ENCODE data around the gene CACNA2D3. TPM values are rescaled to one million over a fixed set of nuclear protein-coding genes. Genes with fewer than 3 reads are reported as not detected.
A peak's percentile ranks its signal among the peaks of the same experiment; 100 is the strongest.

The CACNA2D3 gene
- total RNA-seq, 1 donor from 2014 or later: 7.0 TPM

DNA sequence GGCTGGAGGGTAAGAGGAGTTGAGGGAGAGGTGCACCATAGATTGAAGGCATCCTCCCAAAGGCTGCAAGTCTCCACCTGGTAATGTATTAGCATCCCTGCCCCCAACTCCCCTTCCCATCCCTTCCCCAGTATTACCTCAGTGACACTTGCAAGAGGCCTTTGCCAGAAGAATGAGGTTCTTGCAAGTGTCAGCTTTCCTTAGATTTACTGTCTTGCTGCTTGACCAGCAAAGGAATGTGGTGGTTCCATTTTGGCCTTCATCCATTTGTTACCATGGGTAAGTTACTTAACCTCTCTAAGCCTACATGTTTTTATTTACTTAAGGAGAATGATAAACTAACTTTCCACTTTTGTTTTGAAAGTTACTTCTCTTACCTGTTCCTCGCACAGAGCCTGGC is 696.6 kb downstream of the CACNA2D3 start:
- ATAC-seq: no peak

DNA sequence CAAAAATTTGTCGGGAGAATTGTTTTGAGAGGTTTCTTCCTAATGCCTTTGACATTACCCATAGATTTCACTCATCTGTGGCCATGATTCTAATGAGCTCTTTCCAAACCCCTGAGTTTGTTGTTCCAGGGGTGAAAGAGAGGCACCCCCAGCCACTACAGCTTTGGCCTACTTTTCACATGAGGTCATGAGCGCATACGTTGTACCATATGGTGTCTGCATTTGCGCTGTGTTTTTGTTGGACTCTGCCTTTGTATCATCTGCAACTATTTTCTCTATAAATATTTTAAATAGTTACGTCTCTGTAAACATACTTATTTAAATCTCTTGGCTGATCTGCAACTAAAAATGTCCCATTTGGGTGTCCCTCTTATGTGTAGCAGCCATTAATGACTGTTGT is 697.6 kb downstream of the CACNA2D3 start:
- ATAC-seq: no peak

DNA sequence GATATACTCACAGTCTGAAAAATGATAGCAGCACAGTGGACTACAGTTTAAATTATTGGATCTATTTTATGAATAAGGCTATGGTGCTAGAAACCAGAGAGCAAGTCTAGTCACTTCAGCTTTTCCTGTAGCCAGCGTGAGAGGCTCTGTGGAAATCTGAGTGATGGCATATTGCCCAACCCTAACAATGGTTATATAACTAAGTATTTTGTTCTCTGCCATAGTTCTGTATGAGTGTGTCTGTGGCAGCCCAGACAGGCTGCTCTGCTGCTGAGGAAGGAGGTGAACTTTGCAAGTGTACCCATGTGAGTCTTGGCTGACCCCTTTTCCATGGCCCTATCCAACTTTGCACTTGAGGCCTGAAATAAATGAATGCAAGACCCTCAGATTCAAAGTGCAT is 699.9 kb downstream of the CACNA2D3 start:
- peak; percentile 91 for ATAC-seq

DNA sequence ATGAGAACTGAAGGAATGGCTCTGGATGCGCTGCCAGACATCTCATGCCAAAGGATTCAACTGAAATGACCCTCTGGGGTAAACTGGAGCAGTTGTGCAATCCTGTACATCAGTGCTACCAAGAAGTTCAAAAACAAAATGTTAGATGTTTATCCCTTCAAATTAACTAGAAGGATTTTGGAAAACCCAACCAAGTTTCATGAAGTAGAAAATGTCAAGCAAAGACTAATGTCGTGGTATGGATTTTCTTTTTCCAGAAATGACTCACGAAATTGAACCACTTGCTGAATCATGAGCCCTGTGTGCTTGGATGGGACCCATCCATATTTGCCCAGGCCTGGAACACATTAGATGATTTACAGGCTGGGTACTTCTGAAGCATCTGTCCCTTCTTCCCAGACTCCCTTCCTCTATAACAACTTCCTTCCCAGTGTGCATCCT is 703.9 kb downstream of the CACNA2D3 start:
- ATAC-seq: no peak

DNA sequence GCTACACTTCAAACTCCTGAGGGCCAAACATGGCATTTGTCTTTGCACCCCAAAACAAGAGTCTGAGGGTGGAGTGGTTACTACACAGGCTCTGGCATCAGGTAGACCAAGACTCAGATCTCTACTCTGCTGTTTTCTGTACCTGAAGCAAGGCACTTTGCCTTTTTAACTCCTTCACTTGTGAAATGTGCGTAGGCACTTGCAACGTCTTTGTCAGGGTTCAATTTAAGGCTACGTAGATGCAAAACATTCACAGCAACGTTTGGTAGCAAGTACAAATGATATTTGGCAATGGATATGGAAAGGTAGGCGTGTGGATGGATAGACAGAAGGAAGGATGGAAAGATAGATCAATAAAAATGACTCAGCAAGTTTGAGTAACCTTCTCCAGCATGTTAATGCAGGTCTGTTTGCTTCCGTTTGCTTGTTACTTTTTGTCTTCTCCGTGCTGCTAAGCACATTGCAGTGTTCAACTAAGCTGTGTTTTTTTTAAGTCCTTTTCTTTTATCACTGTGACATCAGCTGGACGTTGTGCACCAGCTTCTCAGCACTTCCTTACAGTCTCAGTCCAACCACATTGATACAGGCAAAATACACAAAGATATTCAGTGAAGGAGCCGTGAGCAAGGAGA is 704.8 kb downstream of the CACNA2D3 start:
- ATAC-seq: peak; percentile 70

DNA sequence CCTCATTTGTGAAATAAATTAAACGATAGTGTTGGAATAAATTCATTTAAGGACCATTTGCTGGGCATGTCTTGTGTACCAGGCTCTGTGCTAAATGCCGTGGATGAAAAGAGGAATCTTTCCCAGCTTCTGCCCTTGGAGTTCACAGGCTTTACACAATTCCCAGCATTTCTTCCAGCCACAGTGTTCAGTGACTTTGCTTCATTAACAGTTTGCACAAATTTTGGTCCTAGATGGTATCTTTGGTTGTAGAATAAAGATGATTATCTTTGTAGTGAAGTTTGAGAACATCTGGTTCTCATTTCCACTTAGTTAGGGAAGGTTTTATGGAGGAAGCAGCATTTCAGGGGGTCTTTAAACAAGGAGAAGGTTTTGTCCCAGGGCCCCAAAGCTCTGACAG is 705.4 kb downstream of the CACNA2D3 start:
- no peak for ATAC-seq

DNA sequence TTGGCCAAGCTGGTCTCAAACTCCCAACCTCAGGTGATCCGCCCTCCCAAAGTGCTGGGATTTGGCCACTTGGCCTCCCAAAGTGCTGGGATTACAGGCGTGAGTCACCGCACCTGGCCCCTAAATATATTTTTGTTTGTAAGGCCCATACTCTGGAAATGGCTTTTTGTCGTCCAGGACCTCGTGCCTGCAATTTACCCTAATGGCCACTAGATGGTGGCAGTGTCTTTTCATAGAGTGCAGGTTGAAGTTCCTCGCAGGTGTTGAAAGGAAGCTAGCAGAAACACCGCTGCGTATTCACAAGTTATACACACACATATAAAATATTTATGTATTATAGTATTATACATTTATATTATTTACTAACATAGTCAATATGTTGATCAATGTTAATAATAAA is 708.3 kb downstream of the CACNA2D3 start:
- peak; percentile 56 for ATAC-seq

DNA sequence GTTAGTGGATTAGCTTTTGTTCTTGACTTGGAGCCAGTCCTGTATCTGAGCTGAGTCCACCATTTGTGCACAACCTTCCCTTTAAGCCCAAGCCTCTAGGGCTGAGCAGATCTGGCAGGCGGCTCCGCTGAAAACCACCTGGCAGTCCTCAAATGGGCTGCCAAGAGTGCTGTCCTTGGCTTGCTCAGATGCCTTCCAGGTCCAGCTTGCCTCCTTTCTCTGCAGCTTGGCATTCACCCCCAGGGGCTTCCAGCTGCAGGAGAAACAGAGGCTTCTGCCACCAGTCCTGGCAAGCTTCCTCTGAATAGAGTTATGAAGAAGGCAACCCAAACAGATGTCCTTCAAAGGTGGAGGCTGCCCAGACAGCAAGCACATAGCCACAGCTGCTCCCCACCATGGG is 708.8 kb downstream of the CACNA2D3 start:
- no peak for ATAC-seq

DNA sequence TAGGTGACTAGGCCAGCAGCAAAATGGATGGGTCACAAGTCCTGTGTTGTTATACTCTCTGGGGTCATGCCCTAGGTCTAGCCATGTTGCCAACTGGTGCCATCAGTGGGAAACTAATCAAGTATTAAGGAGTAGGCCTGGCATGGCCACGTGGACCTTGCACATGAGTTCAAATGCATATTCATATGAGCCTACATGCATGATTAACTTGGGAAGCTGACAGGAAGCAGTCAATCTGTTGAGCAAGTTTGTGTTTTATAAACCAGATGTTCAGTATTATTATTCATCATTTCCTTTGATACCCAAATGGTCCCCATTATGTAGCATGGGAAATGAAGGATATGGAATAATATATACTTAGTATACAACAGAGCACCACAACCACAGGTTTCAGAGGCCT is 710.5 kb downstream of the CACNA2D3 start:
- no peak for ATAC-seq

DNA sequence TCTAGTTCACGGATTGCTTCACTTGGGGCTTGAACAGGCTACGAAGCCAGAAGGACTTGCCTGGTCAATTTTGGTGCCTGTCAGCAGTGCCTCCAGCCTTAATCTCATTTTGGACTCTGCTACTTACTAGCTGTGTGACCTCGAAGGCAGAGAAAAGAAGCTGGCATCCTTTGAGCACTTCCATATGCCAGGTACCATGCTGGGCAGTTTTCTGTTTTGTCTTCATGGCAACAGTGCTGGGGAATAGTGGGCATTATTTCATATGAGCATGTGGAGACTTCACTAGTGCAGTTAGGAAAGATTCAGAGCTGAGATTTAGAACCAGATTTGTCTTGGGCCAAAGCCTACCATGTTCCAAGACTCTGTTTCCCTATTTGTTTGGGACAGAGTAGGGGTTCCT is 713.3 kb downstream of the CACNA2D3 start:
- no peak for ATAC-seq

DNA sequence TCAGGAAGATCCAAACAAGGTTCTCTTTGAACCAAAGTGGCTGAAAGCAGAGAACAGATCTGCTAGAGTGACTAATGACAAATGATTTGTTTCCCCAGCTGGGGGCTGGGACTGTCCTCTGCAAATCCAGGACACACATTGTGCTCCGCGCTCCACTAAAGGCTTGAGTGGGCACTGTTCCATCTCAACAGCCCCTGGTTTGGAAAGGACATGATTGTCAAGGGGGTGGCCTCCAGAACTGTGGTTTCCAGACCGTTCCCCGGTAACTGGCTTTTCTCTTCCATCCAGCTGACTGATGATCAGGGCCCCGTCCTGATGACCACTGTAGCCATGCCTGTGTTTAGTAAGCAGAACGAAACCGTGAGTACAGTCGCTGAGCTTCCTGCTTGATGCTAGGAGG is 714.5 kb downstream of the CACNA2D3 start:
- no peak for ATAC-seq

DNA sequence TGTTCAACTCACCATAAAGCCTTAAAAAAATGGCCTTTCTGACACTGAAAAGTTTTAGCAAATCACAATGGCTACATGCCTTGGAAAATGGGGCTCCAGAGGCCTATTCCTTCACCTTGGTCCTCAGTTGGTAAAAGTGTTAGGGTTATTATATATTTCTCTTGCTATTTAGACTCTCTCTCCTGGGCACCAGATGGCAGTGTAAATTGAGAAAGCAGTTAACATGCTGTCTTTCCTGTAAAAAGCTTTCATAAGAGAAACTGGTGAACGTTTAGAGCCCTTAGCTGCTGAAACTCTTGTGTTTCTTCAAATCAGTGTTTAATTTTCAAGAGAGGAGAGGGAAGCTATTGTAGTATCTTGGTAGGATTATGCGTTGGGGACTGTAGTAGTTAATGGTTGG is 715.6 kb downstream of the CACNA2D3 start:
- no peak for ATAC-seq

DNA sequence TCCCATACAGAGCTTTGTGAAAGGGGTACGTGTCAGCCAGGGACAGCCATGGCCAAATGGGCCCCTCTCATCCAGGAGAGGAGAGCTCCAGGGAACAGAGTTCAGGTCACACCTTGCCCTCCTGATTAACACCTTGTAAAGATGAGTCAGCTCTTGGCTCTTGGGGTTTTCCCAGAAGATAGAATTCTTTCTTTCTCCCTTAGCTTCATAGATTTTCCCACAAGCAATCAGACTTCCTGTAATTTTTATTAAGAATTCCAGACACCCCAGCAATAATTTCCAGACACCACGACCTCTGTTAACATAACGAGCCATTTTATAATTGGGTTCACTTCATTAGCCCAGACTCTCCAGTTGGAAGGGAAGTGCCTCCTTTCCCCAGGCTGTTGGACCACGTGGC is 719.1 kb downstream of the CACNA2D3 start:
- no peak for ATAC-seq

DNA sequence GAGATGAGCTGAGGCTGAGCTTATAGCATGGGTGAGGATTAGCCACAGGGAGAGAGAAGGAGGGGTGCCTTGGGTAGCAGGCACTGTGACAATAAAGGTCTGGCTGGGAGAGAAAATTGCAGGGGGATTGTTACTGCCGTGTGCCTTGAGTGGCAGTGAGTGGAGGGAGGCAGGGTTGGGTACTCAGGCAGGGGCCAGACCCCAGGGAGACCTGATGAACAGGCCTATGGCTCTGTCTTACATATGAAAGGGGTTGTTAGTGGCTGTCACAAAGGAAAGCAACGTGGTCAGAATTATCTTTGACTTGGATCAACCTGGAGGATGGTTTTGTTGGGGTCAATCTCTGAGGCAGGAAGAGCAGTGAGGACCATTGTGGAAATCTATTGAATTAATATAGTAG is 721.0 kb downstream of the CACNA2D3 start:
- no peak for ATAC-seq

DNA sequence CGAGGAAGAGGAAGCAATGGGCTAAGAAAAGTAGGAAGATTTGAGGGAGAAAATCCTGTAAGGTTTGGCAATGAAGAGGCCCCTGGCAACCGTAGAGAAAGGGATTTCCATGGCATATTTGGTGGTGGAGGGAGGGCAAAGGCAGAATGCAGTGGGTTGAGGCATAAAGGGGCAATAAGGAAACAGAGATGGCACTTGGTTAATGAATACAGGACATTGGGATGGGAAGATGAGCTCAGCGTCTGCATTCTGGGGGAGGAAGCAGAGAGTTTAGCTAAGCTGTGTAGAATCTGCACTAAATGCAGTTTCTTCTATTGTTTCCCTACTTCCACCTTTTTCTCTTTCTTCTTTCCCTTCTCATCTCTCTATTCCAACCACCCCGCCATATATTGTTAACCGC is 721.9 kb downstream of the CACNA2D3 start:
- no peak for ATAC-seq

DNA sequence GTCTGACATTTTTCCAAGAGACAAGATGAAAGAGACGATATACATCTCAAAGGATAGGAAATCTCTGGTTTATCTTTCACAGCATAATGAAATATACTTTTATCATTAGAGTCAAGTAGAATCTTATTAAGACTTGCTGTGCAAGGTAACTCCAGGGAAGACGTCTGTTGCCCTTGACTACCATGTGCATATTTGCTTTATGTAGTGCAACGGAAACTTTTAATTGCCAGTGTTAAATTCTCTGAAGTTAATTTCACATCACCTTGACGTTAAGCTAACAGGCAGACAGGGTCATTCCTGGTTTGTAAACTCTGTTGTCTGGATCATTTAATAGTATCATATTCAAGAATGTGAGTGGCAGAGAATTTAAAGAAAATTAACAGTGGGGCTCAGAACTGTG is 722.7 kb downstream of the CACNA2D3 start:
- no peak for ATAC-seq

DNA sequence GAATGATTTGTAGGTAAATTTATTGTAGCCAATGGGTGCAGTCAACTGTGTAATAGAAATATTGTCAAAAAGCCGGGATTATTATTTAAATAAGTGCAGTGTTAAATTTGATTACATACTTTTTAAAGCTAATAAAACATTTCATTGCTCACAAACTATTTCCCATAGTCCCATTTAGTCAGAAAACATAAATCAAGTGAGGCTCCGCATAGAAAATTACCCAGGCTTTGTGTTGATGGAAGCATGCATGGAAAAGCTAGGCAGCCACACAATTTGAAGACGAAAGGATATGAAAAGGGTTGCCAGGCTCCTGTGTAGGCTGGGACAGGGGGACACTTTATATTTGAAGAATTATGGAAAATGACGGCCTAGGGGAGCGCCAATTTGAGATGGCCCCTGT is 723.2 kb downstream of the CACNA2D3 start:
- no peak for ATAC-seq

DNA sequence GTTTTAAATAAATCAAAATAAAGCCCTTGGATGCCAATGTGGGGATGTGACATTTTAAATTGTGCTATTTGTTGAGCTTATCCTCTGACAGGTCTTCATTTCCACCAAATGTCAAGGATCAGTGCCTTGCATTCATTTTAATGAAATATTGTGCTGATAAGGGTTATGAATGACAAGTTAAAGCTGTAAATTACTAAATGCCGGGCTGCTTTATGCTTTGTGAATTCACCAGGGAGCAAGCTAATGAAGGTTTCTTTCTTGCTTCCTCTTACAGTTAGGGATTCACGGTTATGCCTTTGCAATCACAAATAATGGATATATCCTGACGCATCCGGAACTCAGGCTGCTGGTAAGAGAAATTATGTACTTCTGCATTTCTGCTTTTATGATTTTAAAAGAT is 723.8 kb downstream of the CACNA2D3 start:
- no peak for ATAC-seq

DNA sequence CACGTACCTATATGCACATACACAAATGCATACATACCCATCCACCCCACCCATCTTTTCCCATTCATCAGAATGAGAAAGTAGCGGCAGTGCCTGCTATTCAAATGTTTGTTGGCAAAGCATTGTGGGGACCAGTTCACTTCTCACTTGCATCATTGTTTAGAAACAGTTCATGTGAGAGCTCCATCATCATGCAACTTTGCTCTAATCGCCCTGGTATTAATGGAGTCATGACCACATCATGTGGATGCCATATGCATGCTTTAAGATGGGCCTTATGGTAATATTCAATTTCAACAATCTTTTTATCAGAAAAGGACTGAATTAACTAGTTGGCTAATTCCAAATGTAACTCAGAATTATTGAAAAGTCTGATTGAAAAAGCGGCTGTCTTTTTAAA is 725.0 kb downstream of the CACNA2D3 start:
- ATAC-seq: no peak

DNA sequence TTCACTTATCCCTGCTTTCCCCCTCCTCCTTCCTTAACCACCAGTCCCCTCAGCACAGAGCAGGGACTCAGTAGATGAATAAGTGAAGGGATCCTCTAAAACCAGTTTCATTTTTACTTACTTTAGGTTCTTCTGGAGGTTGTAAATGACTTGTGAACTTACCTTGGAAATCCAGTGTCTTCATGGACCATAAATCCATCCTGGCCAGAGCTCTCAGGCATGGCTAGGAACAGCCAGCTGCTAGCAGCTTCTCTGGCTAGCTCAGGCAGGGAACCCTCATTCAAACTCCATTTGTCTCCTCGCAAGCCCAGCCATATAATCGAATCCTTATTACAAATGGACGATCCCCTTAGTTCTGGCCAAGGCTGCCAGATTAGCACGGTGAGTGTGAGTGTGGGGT is 727.0 kb downstream of the CACNA2D3 start:
- ATAC-seq: no peak

DNA sequence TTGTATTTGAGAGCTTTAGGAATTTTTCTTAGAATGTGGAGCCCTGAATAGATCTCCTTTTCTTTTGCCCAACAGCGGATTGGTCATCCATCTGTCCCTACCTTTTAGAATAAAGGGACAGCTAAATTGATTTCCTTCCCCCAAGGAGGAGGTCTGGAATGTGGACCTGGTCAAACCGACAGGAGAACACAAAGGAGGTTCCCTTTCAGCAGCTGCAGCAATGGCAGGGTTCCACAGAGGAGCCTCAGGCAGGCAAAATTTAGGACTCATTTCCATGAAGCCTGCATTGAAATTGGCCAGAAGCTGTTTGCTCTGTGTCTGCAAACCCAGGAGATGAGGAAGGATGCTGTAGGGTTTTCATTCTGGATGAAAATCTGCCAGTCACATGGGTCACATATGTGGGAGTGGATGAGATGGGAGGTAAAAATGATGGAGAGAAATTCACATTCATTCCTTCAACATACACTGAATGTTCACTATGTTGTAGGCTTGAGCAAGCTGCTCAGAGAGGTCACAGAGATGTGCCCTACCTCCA is 728.2 kb downstream of the CACNA2D3 start:
- ATAC-seq: no peak

DNA sequence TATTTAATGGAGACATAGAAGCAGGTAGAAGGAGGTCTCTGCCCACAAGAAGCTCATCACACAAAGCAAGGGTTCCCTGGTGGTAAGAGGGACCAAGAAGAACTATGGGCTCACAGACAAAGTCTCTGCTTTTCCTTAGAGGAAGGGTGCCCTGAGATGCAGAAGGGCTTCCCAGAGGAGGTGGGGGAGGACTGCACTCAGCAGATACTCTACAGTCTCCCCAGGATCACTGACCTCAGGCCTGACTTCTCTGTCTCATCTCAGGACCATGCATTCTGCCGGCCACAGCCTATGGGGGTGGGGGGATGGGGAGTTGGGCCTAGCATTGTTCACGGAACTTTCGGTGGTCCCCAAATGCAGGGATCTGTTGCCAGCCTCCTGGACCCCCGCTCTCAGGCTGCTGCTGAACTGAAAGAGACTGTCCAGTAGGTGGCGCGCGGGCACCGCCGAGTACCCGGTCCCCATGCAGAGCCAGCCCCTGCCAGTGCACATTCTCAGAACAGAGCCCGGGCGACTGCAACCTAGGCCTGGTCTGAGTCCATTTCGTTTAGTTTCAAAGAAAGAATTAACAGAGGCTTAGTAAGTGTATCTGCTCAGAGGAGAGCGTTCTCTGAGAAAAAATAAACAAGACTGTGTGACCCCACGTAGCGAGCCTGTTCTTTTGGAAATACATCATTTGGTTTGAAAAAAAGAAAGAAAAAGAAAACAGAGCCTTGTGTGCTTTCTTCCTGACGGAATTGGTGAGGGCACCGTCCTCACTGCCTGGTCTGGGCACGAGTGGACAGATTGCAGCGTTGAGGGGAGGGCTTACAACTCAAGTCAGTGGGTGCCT is 731.4 kb downstream of the CACNA2D3 start:
- ATAC-seq: peak; percentile 72

DNA sequence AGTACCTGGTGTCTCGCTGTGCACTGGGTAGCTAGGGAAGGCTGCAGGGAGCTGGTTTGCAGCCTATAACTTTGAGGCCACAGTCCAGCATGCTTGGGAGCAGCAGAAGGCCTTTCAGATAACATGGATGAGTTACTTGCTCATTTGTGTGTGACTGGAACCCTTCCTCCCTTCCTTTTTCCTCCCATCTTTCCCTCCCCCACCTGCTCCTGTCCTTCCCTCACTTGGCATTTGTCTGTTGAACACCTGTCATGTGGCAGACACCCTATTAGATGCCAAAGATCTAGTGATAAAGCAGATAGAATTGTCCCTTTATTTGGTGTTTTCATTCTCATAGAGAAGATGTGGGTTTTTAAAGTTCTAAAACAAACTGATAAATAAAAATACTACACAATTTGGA is 733.9 kb downstream of the CACNA2D3 start:
- no peak for ATAC-seq

DNA sequence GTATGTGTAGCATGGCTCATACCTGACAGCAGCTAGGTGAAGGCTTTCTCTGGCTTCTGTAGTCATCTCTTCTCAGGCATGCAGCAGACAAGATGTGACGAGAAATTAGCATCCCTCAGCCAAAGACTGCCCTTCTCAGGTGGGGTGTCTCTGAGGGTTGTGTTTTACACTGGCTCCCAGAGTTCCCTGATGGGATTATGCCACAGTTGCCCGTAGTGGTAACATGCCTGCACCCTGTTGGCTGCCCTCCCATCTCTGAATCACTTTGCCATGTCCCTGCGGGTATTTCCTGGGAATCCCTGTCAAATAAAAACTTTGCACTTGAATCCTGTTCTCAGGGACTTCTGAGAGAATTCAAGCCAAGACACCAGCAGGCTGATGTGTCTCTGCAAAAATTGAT is 735.0 kb downstream of the CACNA2D3 start:
- ATAC-seq: peak; percentile 76
